NB4 (cell line): ENCODE measurements around the gene ESPL1.

Experiments
- CTCF ChIP-seq: IDR thresholded peaks from one replicate; pipeline ENCODE4 v1.5.1; 2012; ENCODE audit warnings: low read depth, low read length
- MAX ChIP-seq: IDR thresholded peaks from 2 replicates; pipeline ENCODE4 v1.6.1; 2011; ENCODE audit warnings: low read depth, low read length
- MYC ChIP-seq: IDR thresholded peaks from 2 replicates; pipeline ENCODE4 v1.6.1; 2011; ENCODE audit warnings: low read depth, low read length
- POLR2A ChIP-seq: IDR thresholded peaks from 2 replicates; pipeline ENCODE4 v1.6.1; 2011; ENCODE audit warnings: mild to moderate bottlenecking; ENCODE audit not compliant: insufficient read length; ENCODE audit errors: extremely low read depth

- TF ChIP-seq CTCF (no peak), MAX (no peak), POLR2A (no peak), MYC (no peak)
Measured at GRCh38 chr12:53325511-53326061, 57.5 kb downstream of the ESPL1 start.
